ENCODE results near the gene SLC9A6.

DNA sequence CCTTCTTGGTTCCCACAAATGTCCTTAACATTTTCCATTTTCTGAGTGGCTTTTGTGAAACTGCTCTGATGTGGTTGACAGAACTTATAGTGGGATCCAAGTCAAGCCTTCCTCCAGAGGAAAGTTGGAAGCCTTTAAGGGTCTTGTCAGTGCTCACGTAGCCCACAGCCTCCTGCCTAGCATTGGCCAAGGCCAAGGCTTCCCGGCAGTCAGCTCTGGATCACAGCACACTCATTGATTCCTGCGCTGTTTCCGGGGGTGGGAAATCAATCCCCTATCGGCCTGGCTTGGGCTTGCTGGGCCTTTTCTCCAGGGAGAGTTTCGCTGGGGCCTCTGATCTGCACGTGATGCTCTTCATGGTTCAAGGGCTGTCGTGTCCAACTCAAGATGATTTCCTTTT, 76.1 kb downstream of the SLC9A6 start:
- TF ChIP-seq, protein P1, sequence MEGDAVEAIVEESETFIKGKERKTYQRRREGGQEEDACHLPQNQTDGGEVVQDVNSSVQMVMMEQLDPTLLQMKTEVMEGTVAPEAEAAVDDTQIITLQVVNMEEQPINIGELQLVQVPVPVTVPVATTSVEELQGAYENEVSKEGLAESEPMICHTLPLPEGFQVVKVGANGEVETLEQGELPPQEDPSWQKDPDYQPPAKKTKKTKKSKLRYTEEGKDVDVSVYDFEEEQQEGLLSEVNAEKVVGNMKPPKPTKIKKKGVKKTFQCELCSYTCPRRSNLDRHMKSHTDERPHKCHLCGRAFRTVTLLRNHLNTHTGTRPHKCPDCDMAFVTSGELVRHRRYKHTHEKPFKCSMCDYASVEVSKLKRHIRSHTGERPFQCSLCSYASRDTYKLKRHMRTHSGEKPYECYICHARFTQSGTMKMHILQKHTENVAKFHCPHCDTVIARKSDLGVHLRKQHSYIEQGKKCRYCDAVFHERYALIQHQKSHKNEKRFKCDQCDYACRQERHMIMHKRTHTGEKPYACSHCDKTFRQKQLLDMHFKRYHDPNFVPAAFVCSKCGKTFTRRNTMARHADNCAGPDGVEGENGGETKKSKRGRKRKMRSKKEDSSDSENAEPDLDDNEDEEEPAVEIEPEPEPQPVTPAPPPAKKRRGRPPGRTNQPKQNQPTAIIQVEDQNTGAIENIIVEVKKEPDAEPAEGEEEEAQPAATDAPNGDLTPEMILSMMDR (IDR thresholded peaks at IDR 0.05): no peak
- TF ChIP-seq POLR2AphosphoS5 (IDR thresholded peaks at IDR 0.05) (no peak), POLR2A (IDR thresholded peaks at IDR 0.05) (no peak), EP300 (IDR thresholded peaks at IDR 0.05) (no peak)
